ENCODE measurements around the gene HEXIM2.

HEXIM2 gene

GRCh38 chr17:45147581-45148182, 14.0 kb upstream of the HEXIM2 start:
- H3K27me3 ChIP-seq (ENCODE audit: insufficient read depth, low read depth, severe bottlenecking), result no peaks in the 10 kb centered on the region
- no peak for TF ChIP-seq CTCF (IDR thresholded peaks at IDR 0.05; ENCODE audit: low read depth, low read length)
- no peaks in the 10 kb centered on the region for H3K36me3 ChIP-seq
- peak; percentile 91 for DNase-seq
- no peaks in the 10 kb centered on the region for H3K9me3 ChIP-seq (ENCODE audit: severe bottlenecking)
- H3K27ac ChIP-seq, result peak overlapping the region; percentile 99
- H3K4me3 ChIP-seq (ENCODE audit: low read depth, low read length), result peak overlapping the region; percentile 74

- Histone ChIP-seq H3K36me3 (no peaks in the 10 kb centered on the region), H3K9me3 (ENCODE audit: severe bottlenecking) (no peaks in the 10 kb centered on the region), H3K27me3 (ENCODE audit: insufficient read depth, low read depth, severe bottlenecking) (no peaks in the 10 kb centered on the region), H3K4me3 (ENCODE audit: low read depth, low read length) (peak within 1 kb of the TSS; percentile 74), H3K27ac (peak within 1 kb of the TSS; percentile 99)
- TF ChIP-seq CTCF (IDR thresholded peaks at IDR 0.05; ENCODE audit: low read depth, low read length), result no peak
- peak; percentile 100 for DNase-seq
These were observed 13.3 kb upstream of the HEXIM2 start, which contains the start of gene HEXIM1 for GRCh38 chr17:45148183-45149036. HEXIM1 (plus strand) TSS chr17:45148475; CDS start chr17:45149191, 716 bp downstream.

- Histone ChIP-seq H3K9me3 (ENCODE audit: severe bottlenecking) (no peaks in the 10 kb centered on the region), H3K36me3 (no peaks in the 10 kb centered on the region), H3K27me3 (ENCODE audit: insufficient read depth, low read depth, severe bottlenecking) (no peaks in the 10 kb centered on the region), H3K4me3 (ENCODE audit: low read depth, low read length) (peak overlapping the region; percentile 57), H3K27ac (peak overlapping the region; percentile 80)
- TF ChIP-seq CTCF (IDR thresholded peaks at IDR 0.05; ENCODE audit: low read depth, low read length), result peak; percentile 98
- DNase-seq, result peak; percentile 96
These were observed 12.5 kb upstream of the HEXIM2 start for GRCh38 chr17:45149037-45149668.

- Histone ChIP-seq H3K27me3 (ENCODE audit: insufficient read depth, low read depth, severe bottlenecking) (no peaks in the 10 kb centered on the region), H3K27ac (peak overlapping the region; percentile 80), H3K36me3 (no peaks in the 10 kb centered on the region), H3K4me3 (ENCODE audit: low read depth, low read length) (peak overlapping the region; percentile 57), H3K9me3 (ENCODE audit: severe bottlenecking) (no peaks in the 10 kb centered on the region)
- no peak for TF ChIP-seq CTCF (IDR thresholded peaks at IDR 0.05; ENCODE audit: low read depth, low read length)
- DNase-seq, result peak; percentile 66
These were observed 11.7 kb upstream of the HEXIM2 start for GRCh38 chr17:45149669-45150664.
